ENCODE results near the gene BSX. TPM values are rescaled to one million over a fixed set of nuclear protein-coding genes. Genes with fewer than 3 reads are reported as not detected.

Gene BSX
- total and polyA plus RNA-seq, 2 experiments from 2014 or later, result not detected

DNA sequence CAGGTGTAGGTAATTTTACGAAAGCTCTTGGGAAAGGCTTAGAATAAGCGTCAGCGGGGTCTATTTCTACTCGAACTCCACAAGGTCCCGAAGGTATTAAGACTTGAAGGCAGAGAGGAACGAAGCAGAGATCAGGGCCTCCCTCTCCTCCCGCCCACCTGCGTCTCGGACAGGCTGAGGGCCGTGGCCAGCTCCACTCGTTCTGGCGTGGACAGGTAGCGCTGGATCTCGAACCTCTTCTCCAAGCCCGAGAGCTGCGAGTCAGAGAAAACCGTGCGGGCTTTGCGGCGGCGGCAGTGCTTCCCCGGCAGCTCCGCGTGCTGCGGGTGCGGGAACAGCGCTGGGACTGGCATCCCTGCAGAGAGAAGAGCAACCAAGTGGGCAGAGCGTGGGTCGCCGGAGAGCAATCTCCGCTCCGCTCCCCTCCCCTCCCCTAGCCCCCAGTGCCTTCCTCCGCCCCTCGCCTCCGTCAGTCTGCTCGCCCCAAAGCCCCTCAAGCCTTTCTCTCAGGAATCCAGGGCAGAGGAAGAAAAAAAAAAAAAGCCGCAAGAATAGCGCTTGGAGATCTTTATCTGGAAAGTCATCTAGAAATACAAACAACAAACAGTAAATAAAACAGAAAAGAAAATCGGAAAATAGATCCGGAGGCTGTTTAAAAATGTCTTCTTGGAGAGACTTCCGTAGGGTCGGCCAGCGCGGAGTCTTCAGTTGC, 2.4 kb downstream of the BSX start:
- no peak overlapping the region for H3K9ac ChIP-seq
- no peak overlapping the region for H3K4me3 ChIP-seq
- no peaks in the 10 kb centered on the region for H3K9me3 ChIP-seq (ENCODE audit: low read depth)
- DNase-seq, result no peak
- 0 out of 2 replicates have a peak, but pooled peaks have one; percentile 12 for TF ChIP-seq EZH2phosphoT487 (IDR thresholded peaks at IDR 0.05; ENCODE audit: insufficient read depth, low read depth)
- TF ChIP-seq EZH2 (IDR thresholded peaks at IDR 0.05; ENCODE audit: insufficient read depth, poor library complexity, severe bottlenecking), result no peak
- H3K27ac ChIP-seq, result no peak overlapping the region
- 5 to 7% methylated on average over 35 to 43 of the region's 44 CpGs for WGBS, 2 experiments (ENCODE audit: low coverage in 1 of 2, low lambda C conversion rate in 2 of 2, missing lambda C conversion rate in 2 of 2)
- in situ Hi-C loops (cut with MboI), result no loop called here
- no peaks in the 10 kb centered on the region for H3K36me3 ChIP-seq (ENCODE audit: low read depth)
- no peaks in the 10 kb centered on the region for H3K4me1 ChIP-seq (ENCODE audit: insufficient read depth)
- H3K27me3 ChIP-seq (replicated peaks; ENCODE audit: insufficient read depth), result peaks cover 87% of the 10 kb centered on the region
- H4K20me1 ChIP-seq (ENCODE audit: insufficient read depth), result no peaks in the 10 kb centered on the region
- H3K9me2 ChIP-seq (ENCODE audit: insufficient read depth), result no peaks in the 10 kb centered on the region
- H2AFZ ChIP-seq, result no peak overlapping the region
- H3F3A ChIP-seq (ENCODE audit: insufficient read depth), result no peaks in the 10 kb centered on the region
- no peak overlapping the region for H3K4me2 ChIP-seq (ENCODE audit: unreplicated experiment)
- H3K79me2 ChIP-seq (ENCODE audit: insufficient read depth), result no peaks in the 10 kb centered on the region

DNA sequence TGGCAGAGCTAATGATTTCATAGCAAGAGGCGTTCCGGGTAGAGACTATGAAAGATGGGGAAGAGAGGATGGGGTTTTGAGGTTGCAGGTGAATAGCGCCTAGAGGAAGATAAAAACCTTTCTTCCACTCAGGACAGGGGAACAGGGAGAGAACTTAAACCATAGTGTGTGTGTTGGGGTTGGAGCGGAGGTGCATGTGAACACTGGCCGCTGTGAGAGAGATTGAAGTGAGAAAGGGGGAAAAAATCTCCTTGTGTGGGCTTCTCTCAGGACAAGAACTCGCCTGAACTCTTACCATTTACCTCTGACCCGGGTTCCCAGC, 3.4 kb downstream of the BSX start:
- Histone ChIP-seq H3K27me3 (replicated peaks; ENCODE audit: insufficient read depth) (peaks cover 97% of the 10 kb centered on the region), H3K9me3 (ENCODE audit: low read depth) (no peaks in the 10 kb centered on the region), H3K4me3 (no peak overlapping the region), H3F3A (ENCODE audit: insufficient read depth) (no peaks in the 10 kb centered on the region), H3K27ac (no peak overlapping the region), H3K79me2 (ENCODE audit: insufficient read depth) (no peaks in the 10 kb centered on the region), H4K20me1 (ENCODE audit: insufficient read depth) (no peaks in the 10 kb centered on the region), H3K36me3 (ENCODE audit: low read depth) (no peaks in the 10 kb centered on the region), H3K4me1 (ENCODE audit: insufficient read depth) (no peaks in the 10 kb centered on the region), H2AFZ (no peak overlapping the region), H3K9ac (no peak overlapping the region), H3K9me2 (ENCODE audit: insufficient read depth) (no peaks in the 10 kb centered on the region), H3K4me2 (ENCODE audit: unreplicated experiment) (no peak overlapping the region)
- in situ Hi-C loops (cut with MboI), result no loop called here
- no peak for DNase-seq
- 15% methylated on average over 7 of the region's 7 CpGs for WGBS, 2 experiments (ENCODE audit: low coverage in 1 of 2, low lambda C conversion rate in 2 of 2, missing lambda C conversion rate in 2 of 2)
- TF ChIP-seq EZH2 (IDR thresholded peaks at IDR 0.05; ENCODE audit: insufficient read depth, poor library complexity, severe bottlenecking) (peak; percentile 9), EZH2phosphoT487 (IDR thresholded peaks at IDR 0.05; ENCODE audit: insufficient read depth, low read depth) (no peak)

DNA sequence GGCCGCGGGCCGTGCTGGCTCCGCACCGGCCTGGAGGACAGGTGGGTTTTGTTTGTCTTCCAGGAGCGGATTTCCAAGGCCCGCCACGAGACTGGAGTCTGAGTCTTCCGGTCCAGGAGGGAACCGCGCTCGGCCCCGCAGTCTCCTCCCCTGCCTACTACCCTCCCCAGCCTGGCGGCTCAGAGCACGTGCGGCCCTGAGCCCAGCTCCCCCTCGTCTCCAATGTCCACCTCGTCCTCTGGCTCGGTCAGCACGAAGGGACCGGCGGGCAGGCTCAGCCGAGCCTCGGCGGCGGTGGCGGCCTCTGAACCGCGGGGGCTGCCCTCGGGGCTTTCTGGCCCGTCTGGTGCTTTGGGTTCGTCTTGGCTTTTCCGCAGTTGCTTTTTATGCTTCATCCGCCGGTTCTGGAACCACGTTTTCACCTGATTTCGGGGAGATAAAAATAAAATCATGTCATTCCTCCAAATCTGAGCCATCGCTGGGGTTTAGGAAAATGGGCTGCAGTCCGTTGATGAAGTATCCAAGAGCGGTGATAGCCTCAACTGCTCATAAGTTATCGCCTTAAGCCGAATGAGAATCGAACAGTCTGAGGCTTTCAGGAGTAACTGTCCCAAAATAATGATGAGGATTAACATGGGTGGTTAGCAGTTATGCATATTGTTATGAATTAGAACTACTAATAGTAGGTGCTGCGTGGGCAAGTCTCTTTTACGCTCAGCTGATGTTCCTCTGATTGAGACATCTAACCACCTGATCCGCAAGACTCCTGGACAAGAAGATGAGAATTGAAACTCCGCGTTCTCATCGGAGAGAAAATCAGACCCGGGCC, 4.0 kb downstream of the BSX start:
- H4K20me1 ChIP-seq (ENCODE audit: insufficient read depth), result no peaks in the 10 kb centered on the region
- H3F3A ChIP-seq (ENCODE audit: insufficient read depth), result no peaks in the 10 kb centered on the region
- in situ Hi-C loops (cut with MboI), result no loop called here

DNA sequence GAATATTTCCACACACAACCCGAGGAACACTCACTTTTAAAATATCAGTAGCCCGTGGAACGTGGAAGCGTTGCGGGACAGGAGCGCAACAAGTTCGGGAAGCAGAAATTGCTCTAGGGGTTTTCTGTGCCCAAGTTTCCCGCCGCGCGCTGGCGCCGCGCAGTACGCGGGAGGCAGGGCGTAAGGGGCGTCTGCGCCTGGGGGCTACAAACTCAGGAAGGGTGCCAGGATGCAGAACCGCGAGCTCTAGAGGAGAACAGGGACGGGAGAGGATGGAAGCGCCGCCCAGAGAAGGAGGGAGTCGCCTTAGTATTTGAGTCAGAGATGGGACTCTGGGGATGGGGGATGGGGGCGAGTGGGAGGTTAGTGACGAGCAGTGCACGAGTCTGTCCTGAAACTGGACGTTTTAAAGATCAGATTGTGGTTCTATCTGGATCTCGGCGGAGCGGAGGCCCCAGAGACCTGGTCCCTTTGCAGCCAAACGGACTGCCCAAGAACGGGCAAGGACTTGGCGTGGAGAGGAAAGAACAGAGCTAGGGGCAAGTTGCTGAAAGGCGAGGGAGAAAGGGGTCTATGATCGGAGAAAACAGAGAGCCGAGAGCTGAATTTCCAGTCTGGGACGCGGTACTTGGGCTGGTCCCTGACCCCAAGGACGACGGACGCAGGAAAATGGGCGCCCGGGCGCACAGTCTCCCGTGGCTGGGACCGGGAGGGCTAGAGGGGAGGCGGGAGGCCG, 4.7 kb downstream of the BSX start:
- in situ Hi-C loops (cut with MboI), result no loop called here
- Histone ChIP-seq H3F3A (ENCODE audit: insufficient read depth) (no peaks in the 10 kb centered on the region), H3K9me2 (ENCODE audit: insufficient read depth) (no peaks in the 10 kb centered on the region), H3K27me3 (replicated peaks; ENCODE audit: insufficient read depth) (peaks cover 94% of the 10 kb centered on the region), H3K27ac (no peak overlapping the region), H3K9me3 (ENCODE audit: low read depth) (no peaks in the 10 kb centered on the region), H3K4me3 (0 out of 2 replicates have a peak overlapping the region, but pooled peaks have one; percentile 41), H3K79me2 (ENCODE audit: insufficient read depth) (no peaks in the 10 kb centered on the region), H3K4me2 (ENCODE audit: unreplicated experiment) (no peak overlapping the region), H3K4me1 (ENCODE audit: insufficient read depth) (no peaks in the 10 kb centered on the region), H4K20me1 (ENCODE audit: insufficient read depth) (no peaks in the 10 kb centered on the region), H3K9ac (no peak overlapping the region), H2AFZ (peak overlapping the region; percentile 27), H3K36me3 (ENCODE audit: low read depth) (no peaks in the 10 kb centered on the region)
- DNase-seq, result peak; percentile 38
- TF ChIP-seq EZH2phosphoT487 (IDR thresholded peaks at IDR 0.05; ENCODE audit: insufficient read depth, low read depth) (peak; percentile 71), EZH2 (IDR thresholded peaks at IDR 0.05; ENCODE audit: insufficient read depth, poor library complexity, severe bottlenecking) (peak; percentile 25)
- WGBS, 2 experiments (ENCODE audit: low coverage in 1 of 2, low lambda C conversion rate in 2 of 2, missing lambda C conversion rate in 2 of 2), result 5 to 6% methylated on average over 48 to 50 of the region's 50 CpGs

More for the DNA sequence above, 4.0 kb downstream of the BSX start:
- H3K79me2 ChIP-seq (ENCODE audit: insufficient read depth), result no peaks in the 10 kb centered on the region
- H3K9me3 ChIP-seq (ENCODE audit: low read depth), result no peaks in the 10 kb centered on the region
- H3K27ac ChIP-seq, result no peak overlapping the region
- no peaks in the 10 kb centered on the region for H3K36me3 ChIP-seq (ENCODE audit: low read depth)
- H3K9ac ChIP-seq, result no peak overlapping the region
- H2AFZ ChIP-seq, result 0 out of 2 replicates have a peak overlapping the region, but pooled peaks have one; percentile 27
- no peaks in the 10 kb centered on the region for H3K4me1 ChIP-seq (ENCODE audit: insufficient read depth)
- peak; percentile 18 for DNase-seq
- WGBS, 2 experiments (ENCODE audit: low coverage in 1 of 2, low lambda C conversion rate in 2 of 2, missing lambda C conversion rate in 2 of 2), result 4 to 7% methylated on average over 39 to 49 of the region's 50 CpGs
- H3K27me3 ChIP-seq (replicated peaks; ENCODE audit: insufficient read depth), result peaks cover 97% of the 10 kb centered on the region
- H3K4me2 ChIP-seq (ENCODE audit: unreplicated experiment), result no peak overlapping the region
- peak; percentile 64; the same call in 1 of the 2 replicates for TF ChIP-seq EZH2phosphoT487 (IDR thresholded peaks at IDR 0.05; ENCODE audit: insufficient read depth, low read depth)
- TF ChIP-seq EZH2 (IDR thresholded peaks at IDR 0.05; ENCODE audit: insufficient read depth, poor library complexity, severe bottlenecking), result peak; percentile 44
- no peaks in the 10 kb centered on the region for H3K9me2 ChIP-seq (ENCODE audit: insufficient read depth)
- 0 out of 2 replicates have a peak overlapping the region, but pooled peaks have one; percentile 41 for H3K4me3 ChIP-seq

Measured in GM23248 (cell line).